ENCODE data around the gene EXD3.
"Not testable (repeated sequence)": the region's sequence is repeated elsewhere in the genome, so short reads cannot be mapped to it uniquely, and the experiment has no call there.

Gene EXD3

GRCh38 chr9:137350696-137351584 is 72.0 kb downstream of the EXD3 start:
- TF ChIP-seq CTCF (IDR thresholded peaks at IDR 0.05; ENCODE audit: low read length, missing control alignments): no peak
- H3K4me3 ChIP-seq (replicated peaks; ENCODE audit: low read depth, low read length): no peak overlapping the region
- DNase-seq (ENCODE audit: low read depth): no peak

GRCh38 chr9:137349471-137350033 is 73.4 kb downstream of the EXD3 start:
- no peak overlapping the region for H3K4me3 ChIP-seq (replicated peaks; ENCODE audit: low read depth, low read length)
- no peak for TF ChIP-seq CTCF (IDR thresholded peaks at IDR 0.05; ENCODE audit: low read length, missing control alignments)
- no peak for DNase-seq (ENCODE audit: low read depth)

- no peak for TF ChIP-seq CTCF (IDR thresholded peaks at IDR 0.05; ENCODE audit: low read length, missing control alignments)
- DNase-seq (ENCODE audit: low read depth): no peak
- H3K4me3 ChIP-seq (replicated peaks; ENCODE audit: low read depth, low read length): no peak overlapping the region
Measured at GRCh38 chr9:137348769-137349470, 74.0 kb downstream of the EXD3 start.

- no peak for DNase-seq (ENCODE audit: low read depth)
- no peak overlapping the region for H3K4me3 ChIP-seq (replicated peaks; ENCODE audit: low read depth, low read length)
- no peak for TF ChIP-seq CTCF (IDR thresholded peaks at IDR 0.05; ENCODE audit: low read length, missing control alignments)
Measured at GRCh38 chr9:137347928-137348327, 75.0 kb downstream of the EXD3 start.

GRCh38 chr9:137342482-137342881 is 80.5 kb downstream of the EXD3 start:
- no peak for DNase-seq (ENCODE audit: low read depth)
- TF ChIP-seq CTCF (IDR thresholded peaks at IDR 0.05; ENCODE audit: low read length, missing control alignments): no peak
- H3K4me3 ChIP-seq (replicated peaks; ENCODE audit: low read depth, low read length): no peak overlapping the region

- no peak for TF ChIP-seq CTCF (IDR thresholded peaks at IDR 0.05; ENCODE audit: low read length, missing control alignments)
- H3K4me3 ChIP-seq (replicated peaks; ENCODE audit: low read depth, low read length): no peak overlapping the region
- DNase-seq (ENCODE audit: low read depth): no peak
Measured at GRCh38 chr9:137341227-137341626, 81.7 kb downstream of the EXD3 start.

- DNase-seq (ENCODE audit: low read depth); H3K4me3 ChIP-seq (replicated peaks; ENCODE audit: low read depth, low read length): not testable (repeated sequence)
Measured at GRCh38 chr9:137339908-137340462, 83.0 kb downstream of the EXD3 start.

Measured in fibroblast of pulmonary artery (primary cell).